Panc1 (cell line): ENCODE data around the gene SSC5D. TPM values are rescaled to one million over a fixed set of nuclear protein-coding genes. Genes with fewer than 3 reads are reported as not detected.

ENCODE experiments used
- ATAC-seq: fragments of 200-7000 bp; cut with Tn5 transposase; 2 replicates; pipeline ENCODE4 v1.9.1; 2020; ENCODE audit warnings: mild to moderate bottlenecking, moderate library complexity
- BruUV-seq: library from RNA; stranded (reverse); fragments of 400-500 nt; replicated peaks from 2 replicates; lab custom pipeline; 2021; lab: Mats Ljungman, UMichigan
- CTCF ChIA-PET: fragments of 300-600 bp; sonication (Branson Sonifier 250); formaldehyde crosslinking; loops from one replicate; lab custom pipeline; 2022; ENCODE audit warnings: antibody characterized with exemption; lab: Charles Lee
- POLR2A ChIA-PET: fragments of 300-600 bp; sonication (Branson Sonifier 250); formaldehyde crosslinking; loops from one replicate; lab custom pipeline; 2022; ENCODE audit warnings: antibody characterized with exemption; lab: Charles Lee
- DNase-seq: peaks from one replicate; pipeline ENCODE4 v3.0.0-alpha.2; 2010; ENCODE audit warnings: low read depth, low spot score
- H3K27ac ChIP-seq: 2 replicates; pipeline ENCODE4 v1.5.1; 2011; ENCODE audit warnings: mild to moderate bottlenecking, low read length, inconsistent platforms
- H3K27me3 ChIP-seq: fragments of 200-500 bp; sonication (Bioruptor generic); 2 replicates; pipeline ENCODE4 v1.6.0; 2014; ENCODE audit warnings: low read length, inconsistent platforms; ENCODE audit not compliant: control insufficient read depth, insufficient read depth
- H3K36me3 ChIP-seq: fragments of 200-500 bp; sonication (Bioruptor generic); 2 replicates; pipeline ENCODE4 v1.5.1; 2014; ENCODE audit warnings: inconsistent platforms, mild to moderate bottlenecking, low read length, moderate library complexity; ENCODE audit not compliant: control insufficient read depth, insufficient read depth
- H3K4me1 ChIP-seq: 2 replicates; pipeline ENCODE4 v1.5.1; 2011; ENCODE audit warnings: inconsistent platforms, mild to moderate bottlenecking, low read length, moderate library complexity; ENCODE audit not compliant: control insufficient read depth, insufficient read depth
- H3K4me3 ChIP-seq, 2 experiments: 2 replicates each; pipeline ENCODE4 v1.5.1; 2011 to 2012; ENCODE audit warnings: low read depth in 2 of 2, low read length in 2 of 2, mild to moderate bottlenecking in 2 of 2, inconsistent platforms in 1 of 2, moderate library complexity in 1 of 2
- H3K9me3 ChIP-seq: fragments of 200-500 bp; sonication (Bioruptor generic); 2 replicates; pipeline ENCODE4 v1.5.1; 2014; ENCODE audit warnings: low read depth, mild to moderate bottlenecking, inconsistent platforms, low read length, moderate library complexity; ENCODE audit not compliant: control insufficient read depth, insufficient read depth
- POLR2AphosphoS5 ChIP-seq: IDR thresholded peaks from 2 replicates; pipeline ENCODE4 v1.6.1; 2012; ENCODE audit warnings: mild to moderate bottlenecking, low read depth, low read length, moderate library complexity
- SIN3A ChIP-seq: IDR thresholded peaks from 2 replicates; pipeline ENCODE4 v1.6.1; 2012; ENCODE audit warnings: low read depth, mild to moderate bottlenecking, low read length, moderate library complexity, borderline replicate concordance; ENCODE audit not compliant: insufficient read depth
- TCF7L2 ChIP-seq: IDR thresholded peaks from 2 replicates; pipeline ENCODE4 v1.6.1; 2011; ENCODE audit warnings: mild to moderate bottlenecking, low read depth, low read length, inconsistent platforms
- in situ Hi-C: cut with HindIII; loops from 2 replicates; pipeline ENCODE4 v1.10.0; 2016; ENCODE audit warnings: low sequenced_read_pairs, low pct_unique_long_range_greater_than_20kb
- intact Hi-C: fragments of 100-400 bp; cut with micrococcal nuclease; formaldehyde crosslinking; loops from one replicate; pipeline ENCODE4 v1.10.0; 2022; ENCODE audit not compliant: unreplicated experiment
- total RNA-seq: library from RNA; stranded (reverse); gene quantifications from one replicate; pipeline ENCODE4 v1.2.1, GENCODE V29; 2021; ENCODE audit not compliant: unreplicated experiment
- TF ChIP-seq, protein P1 (sequence below): fragments of 450-650 bp; IDR thresholded peaks from 2 replicates; pipeline ENCODE4 v1.5.1; 2017; ENCODE audit warnings: mild to moderate bottlenecking
- TF ChIP-seq, protein P2 (sequence below), 2 experiments: IDR thresholded peaks; 2 replicates each; pipeline ENCODE4 v1.6.1; 2011 to 2012; ENCODE audit warnings: low read depth in 2 of 2, control low read depth in 1 of 2, low read length in 1 of 2, mild to moderate bottlenecking in 1 of 2, moderate library complexity in 1 of 2; ENCODE audit not compliant: insufficient read depth in 1 of 2

Gene SSC5D
- total RNA-seq, 1 experiment from 2014 or later: 13.0 TPM

DNA sequence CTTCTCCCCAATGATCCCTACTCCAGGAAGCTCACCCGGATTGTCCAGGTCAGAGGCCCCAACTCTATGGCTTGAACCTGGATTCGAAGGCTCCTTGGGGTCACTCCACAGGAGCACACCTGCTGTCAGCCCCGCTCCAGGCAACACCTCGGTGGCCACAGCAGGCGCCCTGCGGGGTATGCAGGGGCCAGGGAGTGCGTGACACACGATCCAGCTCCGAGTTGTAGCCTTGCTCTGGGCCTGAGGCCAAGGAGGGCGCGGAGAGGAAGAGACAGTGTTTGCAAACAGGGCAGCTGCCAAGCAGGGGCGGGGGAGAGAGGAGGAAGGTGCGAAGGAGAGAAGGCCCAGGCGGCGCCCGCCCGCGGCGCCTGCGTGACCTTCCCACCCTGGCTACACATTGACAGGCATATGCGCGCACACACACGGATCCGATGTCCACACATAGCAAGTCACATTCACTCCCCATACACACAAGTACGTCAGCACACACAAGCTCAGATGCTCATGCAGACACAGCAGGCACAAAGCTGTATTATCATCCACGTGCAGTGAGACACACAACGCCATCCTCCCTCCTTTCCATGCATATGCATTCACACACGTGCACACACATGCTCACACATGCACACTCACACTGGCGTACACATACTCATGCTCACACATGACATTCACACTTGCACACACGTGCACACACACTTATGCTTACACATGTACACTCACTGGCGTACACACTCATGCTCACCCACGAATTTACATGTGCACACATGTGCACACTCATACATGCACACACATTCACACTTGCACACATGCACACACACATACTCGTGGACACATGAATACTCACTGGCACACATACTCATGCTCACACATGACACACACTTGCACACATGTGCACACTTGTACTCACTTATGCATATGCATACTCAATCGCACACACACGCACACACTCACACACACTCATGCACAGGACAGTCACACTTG, 38.3 kb downstream of the SSC5D start:
- in situ Hi-C loops: no loop called here
- H3K4me3 ChIP-seq: 0 out of 4 replicates have a peak overlapping the region, but pooled peaks of 1 of the 2 experiments have one; percentile 5
- TF ChIP-seq, protein P1, sequence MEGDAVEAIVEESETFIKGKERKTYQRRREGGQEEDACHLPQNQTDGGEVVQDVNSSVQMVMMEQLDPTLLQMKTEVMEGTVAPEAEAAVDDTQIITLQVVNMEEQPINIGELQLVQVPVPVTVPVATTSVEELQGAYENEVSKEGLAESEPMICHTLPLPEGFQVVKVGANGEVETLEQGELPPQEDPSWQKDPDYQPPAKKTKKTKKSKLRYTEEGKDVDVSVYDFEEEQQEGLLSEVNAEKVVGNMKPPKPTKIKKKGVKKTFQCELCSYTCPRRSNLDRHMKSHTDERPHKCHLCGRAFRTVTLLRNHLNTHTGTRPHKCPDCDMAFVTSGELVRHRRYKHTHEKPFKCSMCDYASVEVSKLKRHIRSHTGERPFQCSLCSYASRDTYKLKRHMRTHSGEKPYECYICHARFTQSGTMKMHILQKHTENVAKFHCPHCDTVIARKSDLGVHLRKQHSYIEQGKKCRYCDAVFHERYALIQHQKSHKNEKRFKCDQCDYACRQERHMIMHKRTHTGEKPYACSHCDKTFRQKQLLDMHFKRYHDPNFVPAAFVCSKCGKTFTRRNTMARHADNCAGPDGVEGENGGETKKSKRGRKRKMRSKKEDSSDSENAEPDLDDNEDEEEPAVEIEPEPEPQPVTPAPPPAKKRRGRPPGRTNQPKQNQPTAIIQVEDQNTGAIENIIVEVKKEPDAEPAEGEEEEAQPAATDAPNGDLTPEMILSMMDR: no peak
- peak; percentile 57; the same call in 1 of the 2 replicates for TF ChIP-seq POLR2AphosphoS5
- peak; percentile 39; the same call in 1 of the 2 replicates for TF ChIP-seq TCF7L2
- intact Hi-C loops: no loop called here
- peaks cover 21% of the 10 kb centered on the region for H3K4me1 ChIP-seq
- 0 out of 2 replicates have a peak overlapping the region, but pooled peaks have one; percentile 11 for H3K27ac ChIP-seq
- peak; percentile 88 for ATAC-seq
- no TSS peak for BruUV-seq
- no peaks in the 10 kb centered on the region for H3K27me3 ChIP-seq
- CTCF ChIA-PET: no interaction called here
- no peak for DNase-seq
- POLR2A ChIA-PET: interaction anchor here (0.6 to 0.7 kb wide), 4 partner anchors 9 to 40 kb away, joined by 3 to 5 read pairs (median 4); no protein-coding TSS in a partner anchor
- H3K9me3 ChIP-seq: no peaks in the 10 kb centered on the region
- no peaks in the 10 kb centered on the region for H3K36me3 ChIP-seq

DNA sequence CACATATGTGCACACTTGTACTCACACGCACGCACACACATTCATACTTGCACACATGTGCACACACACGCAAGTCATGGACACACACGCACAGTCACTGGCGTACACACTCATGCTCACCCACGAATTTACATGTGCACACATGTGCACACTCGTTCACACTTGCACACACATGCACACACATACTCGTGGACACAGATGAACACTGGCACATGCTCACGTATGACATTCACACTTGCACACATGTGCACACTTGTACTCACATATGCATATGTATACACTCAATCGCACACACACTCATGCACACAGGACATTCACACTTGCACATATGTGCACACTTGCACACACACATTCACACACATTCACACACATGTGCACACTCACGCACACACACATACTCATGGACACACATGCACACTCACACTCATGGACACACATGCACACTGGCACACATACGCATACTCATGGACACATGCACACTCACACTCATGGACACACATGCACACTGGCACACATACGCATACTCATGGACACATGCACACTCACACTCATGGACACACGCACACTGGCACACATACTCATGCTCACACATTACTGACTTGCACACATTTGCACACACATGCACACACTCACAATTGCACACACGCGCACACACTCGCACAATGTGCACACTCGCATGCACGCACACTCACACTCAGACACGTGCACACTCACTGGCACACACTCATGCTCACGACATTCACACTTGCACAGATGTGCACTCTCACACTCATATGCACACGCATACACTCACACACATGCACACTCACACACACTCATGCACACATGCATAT, 39.2 kb downstream of the SSC5D start:
- in situ Hi-C loops: no loop called here
- H3K27me3 ChIP-seq: no peaks in the 10 kb centered on the region
- intact Hi-C loops: no loop called here
- no peak overlapping the region for H3K27ac ChIP-seq
- no peak for DNase-seq
- BruUV-seq: no TSS peak
- H3K4me1 ChIP-seq: peaks cover 20% of the 10 kb centered on the region
- no peak overlapping the region for H3K4me3 ChIP-seq
- no peaks in the 10 kb centered on the region for H3K9me3 ChIP-seq
- no peaks in the 10 kb centered on the region for H3K36me3 ChIP-seq
- ChIA-PET POLR2A (interaction anchor here (0.5 kb wide), 1 partner anchor 97 kb away, joined by 4 read pairs; the partner anchor contains the start of gene ZNF784), CTCF (no interaction called here)
- no peak for ATAC-seq
- TF ChIP-seq, protein P2, sequence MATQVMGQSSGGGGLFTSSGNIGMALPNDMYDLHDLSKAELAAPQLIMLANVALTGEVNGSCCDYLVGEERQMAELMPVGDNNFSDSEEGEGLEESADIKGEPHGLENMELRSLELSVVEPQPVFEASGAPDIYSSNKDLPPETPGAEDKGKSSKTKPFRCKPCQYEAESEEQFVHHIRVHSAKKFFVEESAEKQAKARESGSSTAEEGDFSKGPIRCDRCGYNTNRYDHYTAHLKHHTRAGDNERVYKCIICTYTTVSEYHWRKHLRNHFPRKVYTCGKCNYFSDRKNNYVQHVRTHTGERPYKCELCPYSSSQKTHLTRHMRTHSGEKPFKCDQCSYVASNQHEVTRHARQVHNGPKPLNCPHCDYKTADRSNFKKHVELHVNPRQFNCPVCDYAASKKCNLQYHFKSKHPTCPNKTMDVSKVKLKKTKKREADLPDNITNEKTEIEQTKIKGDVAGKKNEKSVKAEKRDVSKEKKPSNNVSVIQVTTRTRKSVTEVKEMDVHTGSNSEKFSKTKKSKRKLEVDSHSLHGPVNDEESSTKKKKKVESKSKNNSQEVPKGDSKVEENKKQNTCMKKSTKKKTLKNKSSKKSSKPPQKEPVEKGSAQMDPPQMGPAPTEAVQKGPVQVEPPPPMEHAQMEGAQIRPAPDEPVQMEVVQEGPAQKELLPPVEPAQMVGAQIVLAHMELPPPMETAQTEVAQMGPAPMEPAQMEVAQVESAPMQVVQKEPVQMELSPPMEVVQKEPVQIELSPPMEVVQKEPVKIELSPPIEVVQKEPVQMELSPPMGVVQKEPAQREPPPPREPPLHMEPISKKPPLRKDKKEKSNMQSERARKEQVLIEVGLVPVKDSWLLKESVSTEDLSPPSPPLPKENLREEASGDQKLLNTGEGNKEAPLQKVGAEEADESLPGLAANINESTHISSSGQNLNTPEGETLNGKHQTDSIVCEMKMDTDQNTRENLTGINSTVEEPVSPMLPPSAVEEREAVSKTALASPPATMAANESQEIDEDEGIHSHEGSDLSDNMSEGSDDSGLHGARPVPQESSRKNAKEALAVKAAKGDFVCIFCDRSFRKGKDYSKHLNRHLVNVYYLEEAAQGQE (IDR thresholded peaks at IDR 0.05; ENCODE audit: insufficient read depth in 1 of 2, low read depth in 2 of 2, low read length in 1 of 2): no peak
- TF ChIP-seq SIN3A (no peak), TCF7L2 (no peak), POLR2AphosphoS5 (no peak)
- TF ChIP-seq, protein P1: no peak
